ENCODE results near the gene ZNF76. TPM values are rescaled to one million over a fixed set of nuclear protein-coding genes. Genes with fewer than 3 reads are reported as not detected.

Gene ZNF76
- total and polyA plus RNA-seq, 10 of the 15 experiments (the other 5 are each of a cell fraction or from before 2014, with no cell fraction given) = 2.8 to 41.0 (median 24.8) TPM

GRCh38 chr6:35318196-35319171, 58.9 kb downstream of the ZNF76 start (continued):
- TF ChIP-seq MEF2B (IDR thresholded peaks at IDR 0.05; ENCODE audit: partially characterized antibody, poor library complexity, severe bottlenecking) (no peak), EZH2 (IDR thresholded peaks at IDR 0.05; ENCODE audit: borderline replicate concordance, control insufficient read depth, low read depth, low read length) (no peak), HDGF (IDR thresholded peaks at IDR 0.05) (no peak), POLR2A (IDR thresholded peaks at IDR 0.05; ENCODE audit: low read depth, low read length) (no peak), CBFB (IDR thresholded peaks at IDR 0.05; ENCODE audit: low read depth) (no peak), HDAC2 (IDR thresholded peaks at IDR 0.05) (no peak), ZNF274 (IDR thresholded peaks at IDR 0.05; ENCODE audit: insufficient read depth, insufficient read length) (no peak), ZBTB40 (IDR thresholded peaks at IDR 0.05; ENCODE audit: borderline replicate concordance) (no peak), KLF5 (IDR thresholded peaks at IDR 0.05; ENCODE audit: partially characterized antibody) (no peak), MTA3 (IDR thresholded peaks at IDR 0.05; ENCODE audit: borderline replicate concordance, low read length) (no peak), NR2F1 (conservative IDR thresholded peaks at IDR 0.05) (no peak), JUNB (IDR thresholded peaks at IDR 0.05) (no peak), E2F4 (IDR thresholded peaks at IDR 0.05; ENCODE audit: low read depth, low read length) (no peak), MXI1 (IDR thresholded peaks at IDR 0.05; ENCODE audit: low read depth, low read length) (no peak)

All from GM12878 (cell line).